ENCODE measurements around the gene SLC29A2. TPM values are rescaled to one million over a fixed set of nuclear protein-coding genes. Genes with fewer than 3 reads are reported as not detected.
"Not testable (repeated sequence)": the region's sequence is repeated elsewhere in the genome, so short reads cannot be mapped to it uniquely, and the experiment has no call there.

SLC29A2 gene
- total RNA-seq, 1 experiment from 2014 or later: 7.0 TPM

GRCh38 chr11:66321606-66322005, 50.0 kb downstream of the SLC29A2 start:
- no peak for DNase-seq (ENCODE audit: unreplicated experiment)
- Mint-ChIP-seq H3K4me3 (ENCODE audit: unreplicated experiment) (no peak overlapping the region), H3K4me1 (ENCODE audit: insufficient read depth, unreplicated experiment) (peaks cover 41% of the 10 kb centered on the region), H3K36me3 (ENCODE audit: insufficient read depth, unreplicated experiment) (no peaks in the 10 kb centered on the region), H3K9me3 (ENCODE audit: unreplicated experiment) (no peaks in the 10 kb centered on the region), H3K27ac (ENCODE audit: low read depth, unreplicated experiment) (no peak overlapping the region), H3K27me3 (ENCODE audit: insufficient read depth, unreplicated experiment) (no peaks in the 10 kb centered on the region)
- CTCF ChIA-PET: interaction anchor here (0.6 to 1.0 kb wide), 2 partner anchors 9 to 260 kb away, joined by 3 to 4 read pairs; no protein-coding TSS in a partner anchor
- intact Hi-C loops (cut with micrococcal nuclease): no loop called here
- no peak for TF ChIP-seq CTCF (IDR thresholded peaks at IDR 0.05; ENCODE audit: unreplicated experiment)
- BruUV-seq (replicated peaks): no TSS peak
- POLR2A ChIA-PET: interaction anchor here (0.7 to 1.1 kb wide), 2 partner anchors 14 to 64 kb away, joined by 3 to 4 read pairs; partner anchors contain the start of gene RIN1

- POLR2A ChIA-PET; BruUV-seq (replicated peaks); intact Hi-C loops (cut with micrococcal nuclease); H3K36me3 Mint-ChIP-seq (ENCODE audit: insufficient read depth, unreplicated experiment); H3K9me3 Mint-ChIP-seq (ENCODE audit: unreplicated experiment); H3K27me3 Mint-ChIP-seq (ENCODE audit: insufficient read depth, unreplicated experiment); H3K4me3 Mint-ChIP-seq (ENCODE audit: unreplicated experiment); H3K27ac Mint-ChIP-seq (ENCODE audit: low read depth, unreplicated experiment); DNase-seq (ENCODE audit: unreplicated experiment): not testable (repeated sequence)
- CTCF ChIA-PET: interaction anchor here (0.7 kb wide), 1 partner anchor 10 kb away, joined by 4 read pairs; no protein-coding TSS in a partner anchor
- H3K4me1 Mint-ChIP-seq (ENCODE audit: insufficient read depth, unreplicated experiment): peaks cover 33% of the 10 kb centered on the region
Observed at GRCh38 chr11:66320748-66321147, 50.8 kb downstream of the SLC29A2 start.

GRCh38 chr11:66320289-66320688, 51.3 kb downstream of the SLC29A2 start:
- POLR2A ChIA-PET; BruUV-seq (replicated peaks); H3K27ac Mint-ChIP-seq (ENCODE audit: low read depth, unreplicated experiment); H3K36me3 Mint-ChIP-seq (ENCODE audit: insufficient read depth, unreplicated experiment); H3K27me3 Mint-ChIP-seq (ENCODE audit: insufficient read depth, unreplicated experiment); DNase-seq (ENCODE audit: unreplicated experiment); intact Hi-C loops (cut with micrococcal nuclease); H3K4me3 Mint-ChIP-seq (ENCODE audit: unreplicated experiment); H3K9me3 Mint-ChIP-seq (ENCODE audit: unreplicated experiment): not testable (repeated sequence)
- H3K4me1 Mint-ChIP-seq (ENCODE audit: insufficient read depth, unreplicated experiment): peaks cover 34% of the 10 kb centered on the region
- CTCF ChIA-PET: interaction anchor here (0.7 kb wide), 1 partner anchor 9 kb away, joined by 4 read pairs; no protein-coding TSS in a partner anchor

- no peak for DNase-seq (ENCODE audit: unreplicated experiment)
- no peaks in the 10 kb centered on the region for H3K9me3 Mint-ChIP-seq (ENCODE audit: unreplicated experiment)
- POLR2A ChIA-PET: interaction anchor here (0.6 to 3.0 kb wide), 11 partner anchors 8 to 460 kb away, joined by 3 to 23 read pairs (median 5); partner anchors contain the start of genes BRMS1, RIN1 and YIF1A
- BruUV-seq (replicated peaks): no TSS peak
- CTCF ChIA-PET: interaction anchor here (1.1 to 1.2 kb wide), 2 partner anchors 17 to 18 kb away, joined by 3 to 4 read pairs; partner anchors contain the start of gene RIN1
- H3K4me1 Mint-ChIP-seq (ENCODE audit: insufficient read depth, unreplicated experiment): peaks cover 25% of the 10 kb centered on the region
- no peaks in the 10 kb centered on the region for H3K27me3 Mint-ChIP-seq (ENCODE audit: insufficient read depth, unreplicated experiment)
- intact Hi-C loops (cut with micrococcal nuclease): no loop called here
- peak overlapping the region; percentile 86 for H3K27ac Mint-ChIP-seq (ENCODE audit: low read depth, unreplicated experiment)
- H3K4me3 Mint-ChIP-seq (ENCODE audit: unreplicated experiment): peak overlapping the region; percentile 50
- no peaks in the 10 kb centered on the region for H3K36me3 Mint-ChIP-seq (ENCODE audit: insufficient read depth, unreplicated experiment)
- TF ChIP-seq CTCF (IDR thresholded peaks at IDR 0.05; ENCODE audit: unreplicated experiment): no peak
Observed at GRCh38 chr11:66318600-66318970, 53.0 kb downstream of the SLC29A2 start.

GRCh38 chr11:66317723-66318599, 53.6 kb downstream of the SLC29A2 start:
- H3K4me1 Mint-ChIP-seq (ENCODE audit: insufficient read depth, unreplicated experiment): peaks cover 22% of the 10 kb centered on the region
- ChIA-PET POLR2A (interaction anchor here (0.6 to 3.0 kb wide), 12 partner anchors 9 to 460 kb away, joined by 3 to 23 read pairs (median 4); partner anchors contain the start of genes BRMS1, RIN1 and YIF1A), CTCF (interaction anchor here (0.8 to 1.2 kb wide), 3 partner anchors 17 to 34 kb away, joined by 3 to 4 read pairs (median 4); partner anchors contain the start of gene RIN1)
- BruUV-seq (replicated peaks): no TSS peak
- no peak for TF ChIP-seq CTCF (IDR thresholded peaks at IDR 0.05; ENCODE audit: unreplicated experiment)
- peak overlapping the region; percentile 86 for H3K27ac Mint-ChIP-seq (ENCODE audit: low read depth, unreplicated experiment)
- H3K27me3 Mint-ChIP-seq (ENCODE audit: insufficient read depth, unreplicated experiment): no peaks in the 10 kb centered on the region
- intact Hi-C loops (cut with micrococcal nuclease): no loop called here
- no peaks in the 10 kb centered on the region for H3K36me3 Mint-ChIP-seq (ENCODE audit: insufficient read depth, unreplicated experiment)
- H3K9me3 Mint-ChIP-seq (ENCODE audit: unreplicated experiment): no peaks in the 10 kb centered on the region
- peak overlapping the region; percentile 50 for H3K4me3 Mint-ChIP-seq (ENCODE audit: unreplicated experiment)
- DNase-seq (ENCODE audit: unreplicated experiment): peak; percentile 90
